Fibroblast of skin of right quadriceps (primary cell): Measurements from ENCODE around the gene KCTD17.
A peak's percentile ranks its signal among the peaks of the same experiment; 100 is the strongest.

Source experiments
- DNase-seq: peaks from one replicate; pipeline ENCODE4 v3.0.0-alpha.2; 2013

The KCTD17 gene

GRCh38 chr22:37044634-37045625 is 6.6 kb upstream of the KCTD17 start:
- no peak for DNase-seq

DNA sequence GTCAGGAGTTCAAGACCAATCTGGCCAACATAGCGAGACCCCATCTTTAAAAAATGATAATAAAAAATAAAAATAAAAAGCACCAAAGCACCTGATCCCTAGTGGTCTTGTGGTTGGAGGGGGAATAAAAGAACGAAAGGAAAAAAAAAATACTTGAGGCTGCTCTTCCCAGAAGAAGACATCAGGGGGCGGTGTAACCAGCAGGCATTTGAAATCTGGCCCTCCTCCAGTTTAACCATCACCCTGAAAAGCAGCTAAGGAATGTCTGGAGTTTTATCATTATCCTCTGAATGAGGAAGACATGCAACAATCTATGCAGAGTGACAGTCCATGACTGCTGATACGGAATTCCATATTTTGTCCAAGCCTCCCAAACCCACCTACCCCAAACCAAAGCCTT is 5.6 kb upstream of the KCTD17 start:
- peak; percentile 62 for DNase-seq

GRCh38 chr22:37046589-37046988 is 5.0 kb upstream of the KCTD17 start:
- no peak for DNase-seq

GRCh38 chr22:37047006-37047405 is 4.5 kb upstream of the KCTD17 start:
- no peak for DNase-seq

DNA sequence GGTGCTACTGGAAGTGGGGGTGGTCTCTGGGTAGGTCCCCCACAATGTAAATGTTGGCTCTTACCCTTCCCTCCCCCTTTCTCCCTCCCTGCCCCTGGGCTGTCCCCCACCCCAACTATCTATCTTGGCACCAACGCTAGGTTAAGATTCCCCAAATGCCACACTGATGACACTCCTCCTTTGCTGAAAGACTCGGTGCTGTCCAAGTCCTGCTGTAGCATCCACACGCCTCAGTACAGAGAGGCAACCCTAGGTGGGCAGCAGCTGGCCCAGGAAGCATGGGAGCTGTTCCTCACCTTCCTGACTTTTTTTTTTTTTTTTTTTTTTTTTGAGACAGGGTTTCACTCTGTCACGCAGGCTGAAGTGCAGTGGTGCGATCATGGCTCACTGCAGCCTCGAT is 3.4 kb upstream of the KCTD17 start:
- DNase-seq: no peak

DNA sequence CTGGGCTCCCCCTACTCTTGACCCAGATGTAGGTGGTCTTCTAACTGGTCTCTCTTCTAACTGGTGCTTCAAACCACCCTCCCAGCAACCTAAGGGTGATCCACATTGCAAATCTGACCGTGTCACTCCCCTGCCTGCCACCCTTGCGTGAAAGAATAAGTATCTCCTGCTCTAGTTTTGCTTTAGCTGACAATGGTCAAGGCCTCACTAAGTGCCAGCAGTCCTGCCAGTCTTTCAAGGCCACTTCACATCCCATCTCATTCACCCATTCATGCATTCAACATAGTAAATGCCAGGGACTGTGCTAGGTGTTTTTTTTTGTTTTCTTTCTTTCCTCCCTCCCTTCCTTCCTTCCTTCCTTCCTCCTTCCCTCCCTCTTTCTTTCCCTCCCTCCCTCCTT is 2.3 kb upstream of the KCTD17 start:
- DNase-seq: no peak

DNA sequence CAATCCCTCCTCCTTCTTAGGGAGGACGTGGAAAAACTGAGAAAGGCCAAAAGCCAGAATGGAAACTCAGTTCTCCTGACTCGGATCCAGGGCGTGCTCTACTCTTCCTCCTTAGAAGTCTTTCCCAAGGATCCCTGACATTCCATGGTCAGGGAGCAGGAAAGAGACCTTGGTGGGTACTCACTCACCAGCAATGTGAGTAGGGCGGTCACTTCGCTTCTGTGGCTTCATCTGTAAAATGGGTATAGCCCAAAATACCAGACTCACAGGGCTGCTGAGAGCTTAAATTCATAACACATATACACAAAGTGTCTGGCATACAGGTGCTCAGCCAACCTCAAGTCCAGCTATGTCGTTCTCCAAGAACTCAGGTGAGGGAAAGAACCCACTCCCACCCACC is 629 bp upstream of the KCTD17 start:
- DNase-seq: no peak

DNA sequence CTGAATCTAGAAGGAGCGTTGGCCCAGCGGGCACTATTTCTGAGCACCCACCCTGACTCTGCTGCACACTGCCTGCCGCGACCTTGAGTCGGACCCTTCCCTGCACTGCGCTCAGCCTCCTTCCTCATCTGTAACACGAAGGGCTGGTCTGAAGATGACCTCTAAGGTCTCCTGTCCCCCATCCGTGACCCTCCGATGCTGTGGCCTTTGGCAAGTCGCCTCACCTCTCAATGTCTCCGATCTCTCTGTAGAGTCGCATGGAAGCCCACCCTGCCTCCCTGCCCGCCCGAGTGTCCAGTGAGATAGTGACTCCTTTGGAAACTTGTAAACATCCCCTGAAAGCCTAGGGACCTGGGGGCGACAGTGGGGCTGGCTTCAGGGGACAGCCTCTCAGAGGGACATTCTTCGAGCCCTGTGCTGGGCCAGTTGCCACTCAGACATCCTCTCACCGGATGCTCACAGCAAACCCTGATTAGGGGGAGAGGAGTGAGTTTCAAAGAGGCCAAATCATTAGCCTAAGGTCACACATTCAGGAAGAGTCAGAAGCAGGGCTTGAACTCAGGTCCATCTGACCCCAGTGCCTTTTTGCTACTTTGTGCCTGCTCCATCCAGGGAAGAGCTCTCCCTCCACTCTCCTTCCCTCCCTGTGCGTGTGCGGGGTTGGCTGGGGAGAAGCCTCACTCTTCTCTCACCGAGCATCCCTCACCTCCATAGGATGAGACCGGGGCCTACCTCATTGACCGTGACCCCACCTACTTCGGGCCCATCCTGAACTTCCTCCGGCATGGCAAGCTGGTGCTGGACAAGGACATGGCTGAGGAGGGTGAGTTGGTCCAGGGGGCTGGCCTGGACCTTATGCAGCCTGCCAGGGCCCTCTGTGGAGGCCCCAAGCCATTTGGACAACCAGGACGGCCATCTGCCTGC is 1.1 kb downstream of the KCTD17 start:
- DNase-seq: no peak

GRCh38 chr22:37053310-37054055 is 1.9 kb downstream of the KCTD17 start:
- DNase-seq: no peak

- no peak for DNase-seq
Measured at GRCh38 chr22:37054056-37054395, 2.5 kb downstream of the KCTD17 start.

DNA sequence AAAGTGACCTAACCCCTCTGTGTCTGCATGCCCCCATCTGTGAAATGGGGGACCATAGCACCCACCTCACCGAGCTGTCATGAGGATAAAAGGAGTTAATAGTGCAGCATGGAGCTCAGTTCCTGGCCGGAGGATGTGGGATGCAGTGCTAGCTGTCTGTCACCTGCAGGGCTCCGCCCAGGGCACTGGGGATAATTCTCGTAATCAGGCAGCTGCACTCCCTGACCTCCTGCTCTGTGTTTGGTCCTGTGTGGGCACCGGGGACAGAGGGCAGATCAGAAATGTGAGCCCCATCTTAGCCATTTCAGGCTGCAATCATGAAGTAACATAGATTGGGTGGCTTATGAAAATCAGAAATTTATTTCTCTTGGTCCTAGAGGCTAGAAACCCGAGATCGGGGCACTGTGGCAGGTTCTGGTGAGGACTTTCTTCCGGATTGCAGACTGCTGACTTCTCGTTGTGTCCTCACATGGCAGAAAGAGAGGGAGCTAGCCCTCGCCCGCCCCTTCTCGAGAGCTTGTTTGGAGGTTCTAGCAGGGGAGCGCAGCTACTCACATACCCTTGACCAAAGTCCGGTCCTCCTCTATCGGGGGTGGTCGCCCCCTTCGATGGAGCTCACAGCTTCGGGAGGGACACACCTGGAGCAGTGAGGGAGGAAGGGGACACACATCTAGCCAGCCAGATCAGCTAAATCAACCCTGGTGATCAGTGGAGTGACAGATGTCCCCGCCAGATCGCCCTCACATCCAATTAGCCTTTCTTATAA is 3.2 kb downstream of the KCTD17 start:
- no peak for DNase-seq

GRCh38 chr22:37056246-37056645 is 4.7 kb downstream of the KCTD17 start:
- DNase-seq: no peak

DNA sequence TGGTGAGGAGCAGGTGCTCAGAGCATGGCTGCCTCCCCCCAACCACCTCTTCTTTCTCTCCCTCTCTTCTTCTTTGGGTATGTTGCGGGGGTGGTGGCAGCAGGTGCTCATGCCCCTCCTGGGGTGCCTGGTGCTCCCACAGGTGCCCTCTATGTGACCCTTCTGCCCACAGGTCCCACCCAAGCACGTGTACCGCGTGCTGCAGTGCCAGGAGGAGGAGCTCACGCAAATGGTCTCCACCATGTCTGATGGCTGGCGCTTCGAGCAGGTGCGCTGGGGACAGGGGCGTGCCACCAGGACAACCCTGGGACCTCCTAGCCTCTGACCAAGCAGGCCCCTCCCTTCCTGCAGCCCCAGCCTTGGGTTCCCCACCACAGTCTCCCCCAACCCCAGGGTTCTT is 5.7 kb downstream of the KCTD17 start:
- no peak for DNase-seq

DNA sequence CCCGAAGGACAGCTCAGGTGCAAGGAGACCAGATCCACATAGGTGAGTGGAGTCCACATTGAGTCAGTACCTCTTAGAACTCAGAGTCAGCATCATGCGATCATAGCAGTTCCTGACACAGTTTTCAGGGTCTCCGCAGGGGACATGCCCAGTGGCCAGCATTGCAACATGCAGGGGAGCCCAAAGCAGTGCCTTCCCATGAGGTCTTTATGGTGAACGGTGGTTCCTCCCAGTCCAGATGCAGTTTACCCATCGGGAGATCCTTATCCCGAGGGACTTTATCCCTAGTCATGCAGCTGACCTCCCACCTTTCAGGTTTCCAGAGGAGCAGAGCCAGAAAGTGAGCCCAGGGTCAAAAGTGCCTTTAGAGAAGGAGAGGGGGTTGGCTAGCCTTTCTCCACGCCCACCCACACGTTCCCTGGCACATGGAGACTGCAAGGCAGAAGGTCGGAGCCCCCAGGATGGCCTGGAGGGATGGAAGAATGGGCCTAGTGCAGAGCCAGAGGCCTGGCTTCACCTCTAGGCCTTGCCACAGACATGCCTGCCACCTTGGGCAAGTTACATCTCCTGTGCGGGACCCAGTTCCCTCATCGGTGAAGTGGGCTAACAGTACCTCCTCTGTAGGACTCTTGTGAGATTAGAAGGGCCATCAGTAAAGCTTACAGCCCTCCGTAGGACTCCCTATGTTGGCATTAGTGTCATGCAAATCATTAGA is 6.4 kb downstream of the KCTD17 start:
- DNase-seq: no peak

GRCh38 chr22:37058917-37059701 is 7.6 kb downstream of the KCTD17 start:
- DNase-seq: no peak

- DNase-seq: no peak
Measured at GRCh38 chr22:37059876-37060449, 8.4 kb downstream of the KCTD17 start.

GRCh38 chr22:37060801-37061610 is 9.5 kb downstream of the KCTD17 start:
- no peak for DNase-seq

GRCh38 chr22:37061611-37062375 is 10.3 kb downstream of the KCTD17 start:
- DNase-seq: no peak

GRCh38 chr22:37062376-37062675 is 10.8 kb downstream of the KCTD17 start:
- DNase-seq: no peak
